Measurements from ENCODE around the gene LTB4R2. TPM values are rescaled to one million over a fixed set of nuclear protein-coding genes. Genes with fewer than 3 reads are reported as not detected.
A peak's percentile ranks its signal among the peaks of the same experiment; 100 is the strongest.

LTB4R2 gene
- polyA plus RNA-seq, 2 of the 4 experiments (the other 2 are of a cell fraction), result 5.8 to 8.6 TPM

- TF ChIP-seq HMGXB4 (CRISPR knock-in tag; IDR thresholded peaks at IDR 0.05; ENCODE audit: borderline replicate concordance) (no peak), BCL3 (IDR thresholded peaks at IDR 0.05) (no peak), BHLHE40 (IDR thresholded peaks at IDR 0.05; ENCODE audit: low read depth, low read length) (no peak), RARB (CRISPR knock-in tag; IDR thresholded peaks at IDR 0.05) (no peak), HOXB13 (CRISPR knock-in tag; IDR thresholded peaks at IDR 0.05; ENCODE audit: low read depth) (no peak), CHD4 (IDR thresholded peaks at IDR 0.05; ENCODE audit: borderline replicate concordance) (no peak), HDAC2 (IDR thresholded peaks at IDR 0.05) (no peak)
- TF ChIP-seq, protein P1, sequence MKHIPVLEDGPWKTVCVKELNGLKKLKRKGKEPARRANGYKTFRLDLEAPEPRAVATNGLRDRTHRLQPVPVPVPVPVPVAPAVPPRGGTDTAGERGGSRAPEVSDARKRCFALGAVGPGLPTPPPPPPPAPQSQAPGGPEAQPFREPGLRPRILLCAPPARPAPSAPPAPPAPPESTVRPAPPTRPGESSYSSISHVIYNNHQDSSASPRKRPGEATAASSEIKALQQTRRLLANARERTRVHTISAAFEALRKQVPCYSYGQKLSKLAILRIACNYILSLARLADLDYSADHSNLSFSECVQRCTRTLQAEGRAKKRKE (CRISPR knock-in tag; IDR thresholded peaks at IDR 0.05; ENCODE audit: low read depth), result no peak
Observed at GRCh38 chr14:24278424-24278823, 31.5 kb upstream of the LTB4R2 start (continued).

DNA sequence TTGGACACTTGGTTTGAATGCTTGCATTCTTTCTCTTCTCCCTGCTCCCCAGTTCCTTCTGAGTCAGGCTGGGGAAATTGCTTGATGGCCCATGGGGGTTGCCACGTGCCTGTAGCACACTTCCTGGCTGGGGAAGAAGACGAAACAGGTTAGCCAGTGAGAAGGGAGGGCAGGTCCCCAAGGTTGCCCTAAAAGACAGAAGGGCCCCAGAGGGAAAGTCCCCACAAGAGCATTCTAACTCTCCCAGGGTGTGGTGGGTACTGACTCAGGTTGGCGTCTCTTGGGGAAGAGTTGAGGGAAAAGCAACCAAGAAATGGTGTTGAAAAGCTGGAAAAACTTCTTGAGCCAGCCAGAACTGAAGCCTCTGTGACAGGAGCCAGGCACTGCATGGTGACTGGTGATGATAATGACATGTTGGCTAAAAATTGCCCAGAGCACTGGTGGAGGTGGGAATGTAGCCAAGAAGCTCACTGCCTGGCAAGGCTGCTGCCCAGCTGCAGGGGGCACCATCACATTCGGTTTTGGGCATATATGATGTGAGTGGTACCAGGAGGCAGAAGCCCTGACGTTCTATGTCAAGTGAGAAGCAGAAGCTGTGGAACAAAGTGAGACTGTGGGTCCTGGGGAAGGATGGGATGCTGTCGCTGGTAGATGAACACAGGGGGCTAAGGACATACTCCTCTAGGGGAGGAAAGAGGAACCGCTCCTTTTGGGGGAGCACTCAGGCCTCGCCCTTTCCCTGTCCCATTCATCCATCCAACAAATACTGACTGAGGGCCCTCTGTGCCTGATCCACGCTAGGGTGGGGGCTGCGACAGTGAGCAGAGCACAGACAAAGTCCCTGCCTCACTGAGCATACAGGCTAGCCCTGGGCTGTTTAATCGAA is 30.4 kb upstream of the LTB4R2 start:
- FAIRE-seq (no peak), ATAC-seq (peak; percentile 66 to 69; a peak in 5 of 6 replicates), DNase-seq (ENCODE audit: low read depth in 1 of 2, low spot score in 1 of 2) (peak in 1 of 2 experiments; percentile 41)
- WGBS (ENCODE audit: missing lambda C conversion rate), result 61% methylated on average over 11 of the region's 11 CpGs
- Histone ChIP-seq H3K4me3 (no peak overlapping the region), H3K9me3 (no peaks in the 10 kb centered on the region), H3K4me2 (no peak overlapping the region), H3K4me1 (no peaks in the 10 kb centered on the region), H3K27ac (no peak overlapping the region)
- peak in 1 of 2 experiments; percentile 19; a peak in 1 of 5 replicates for TF ChIP-seq RAD21 (conservative IDR thresholded peaks at IDR 0.05 in 1 of 2, IDR thresholded peaks at IDR 0.05 in 1 of 2)
- no peak for TF ChIP-seq PBX3 (IDR thresholded peaks at IDR 0.05)
- TF ChIP-seq RARB (CRISPR knock-in tag; IDR thresholded peaks at IDR 0.05), result no peak
- peak; percentile 60; the same call in 1 of the 2 replicates for TF ChIP-seq RFX5 (IDR thresholded peaks at IDR 0.05)
- ChIA-PET CTCF (interaction anchor here (1.7 to 34.0 kb wide), 5 partner anchors 7 to 152 kb away, joined by 4 to 469 read pairs (median 7); partner anchors contain the start of genes CIDEB, DHRS1, LTB4R and LTB4R2), POLR2A (interaction anchor here (1.2 to 1.6 kb wide), 3 partner anchors 8 to 37 kb away, joined by 3 to 5 read pairs (median 3); partner anchors contain the start of genes RABGGTA and TINF2)

GRCh38 chr14:24280797-24281460 is 29.0 kb upstream of the LTB4R2 start:
- no peak overlapping the region for H3K4me3 ChIP-seq
- no peaks in the 10 kb centered on the region for H3K4me1 ChIP-seq
- ChIA-PET CTCF (interaction anchor here (0.7 to 34.0 kb wide), 6 partner anchors 9 to 151 kb away, joined by 3 to 469 read pairs (median 4); partner anchors contain the start of genes CIDEB, DHRS1, LTB4R and LTB4R2), POLR2A (interaction anchor here (1.2 to 1.6 kb wide), 3 partner anchors 9 to 39 kb away, joined by 3 to 5 read pairs (median 3); partner anchors contain the start of genes RABGGTA and TINF2)
- no peak overlapping the region for H3K4me2 ChIP-seq
- no peak overlapping the region for H3K27ac ChIP-seq
- 76% methylated on average over 6 of the region's 6 CpGs for WGBS (ENCODE audit: missing lambda C conversion rate)
- no peaks in the 10 kb centered on the region for H3K9me3 ChIP-seq
- DNase-seq (ENCODE audit: low read depth in 1 of 2, low spot score in 1 of 2) (no peak), ATAC-seq (no peak), FAIRE-seq (no peak)
- no peak for TF ChIP-seq FOSL2 (IDR thresholded peaks at IDR 0.05)
- TF ChIP-seq FOSL2 (CRISPR knock-in tag; IDR thresholded peaks at IDR 0.05), result no peak
- no peak for TF ChIP-seq TFCP2L1 (CRISPR knock-in tag; IDR thresholded peaks at IDR 0.05)
- no peak for TF ChIP-seq FOXS1 (CRISPR knock-in tag; IDR thresholded peaks at IDR 0.05)
- TF ChIP-seq MYC (IDR thresholded peaks at IDR 0.05; ENCODE audit: borderline replicate concordance, low read length), result no peak
- no peak for TF ChIP-seq ESRRA (IDR thresholded peaks at IDR 0.05; ENCODE audit: borderline replicate concordance, low read length)
- TF ChIP-seq E2F6 (IDR thresholded peaks at IDR 0.05; ENCODE audit: borderline replicate concordance, low read depth), result no peak
- TF ChIP-seq KDM5A (IDR thresholded peaks at IDR 0.05), result no peak
- no peak for TF ChIP-seq HMGXB4 (CRISPR knock-in tag; IDR thresholded peaks at IDR 0.05; ENCODE audit: borderline replicate concordance)
- no peak for TF ChIP-seq MAZ (IDR thresholded peaks at IDR 0.05; ENCODE audit: borderline replicate concordance, low read depth, low read length)
- no peak for TF ChIP-seq NPAS2 (CRISPR knock-in tag; IDR thresholded peaks at IDR 0.05; ENCODE audit: borderline replicate concordance)
- no peak for TF ChIP-seq MAFK (IDR thresholded peaks at IDR 0.05; ENCODE audit: partially characterized antibody)
- TF ChIP-seq GATA3 (IDR thresholded peaks at IDR 0.05; ENCODE audit: borderline replicate concordance), result no peak
- TF ChIP-seq CHD4 (IDR thresholded peaks at IDR 0.05; ENCODE audit: borderline replicate concordance), result no peak
